GM19372 (cell line): Measurements from ENCODE around the gene FBXO31.
"Not testable (repeated sequence)": the region's sequence is repeated elsewhere in the genome, so short reads cannot be mapped to it uniquely, and the experiment has no call there.

Source experiments
- ATAC-seq: cut with Tn5 transposase; IDR thresholded peaks from one replicate; pipeline ENCODE4 v1.9.1; 2021; ENCODE audit warnings: mild to moderate bottlenecking, low read depth, moderate library complexity; ENCODE audit not compliant: unreplicated experiment

The FBXO31 gene

GRCh38 chr16:87365021-87365713 lies 18.4 kb downstream of the FBXO31 start:
- ATAC-seq, result no peak

GRCh38 chr16:87363771-87364455 lies 19.7 kb downstream of the FBXO31 start:
- ATAC-seq, result no peak

GRCh38 chr16:87362828-87363559 lies 20.6 kb downstream of the FBXO31 start:
- not testable (repeated sequence) for ATAC-seq

GRCh38 chr16:87361916-87362619 lies 21.5 kb downstream of the FBXO31 start:
- ATAC-seq, result no peak

- ATAC-seq, result no peak
These were observed 22.5 kb downstream of the FBXO31 start for GRCh38 chr16:87360862-87361610.

GRCh38 chr16:87359121-87359520 lies 24.5 kb downstream of the FBXO31 start:
- no peak for ATAC-seq

- ATAC-seq, result no peak
These were observed 24.9 kb downstream of the FBXO31 start for GRCh38 chr16:87358696-87359095.

GRCh38 chr16:87358250-87358649 lies 25.3 kb downstream of the FBXO31 start:
- no peak for ATAC-seq

GRCh38 chr16:87356491-87356853 lies 27.1 kb downstream of the FBXO31 start:
- ATAC-seq, result no peak

GRCh38 chr16:87353613-87354012 lies 30.0 kb downstream of the FBXO31 start:
- ATAC-seq, result no peak

GRCh38 chr16:87352818-87353217 lies 30.8 kb downstream of the FBXO31 start:
- ATAC-seq, result no peak

- no peak for ATAC-seq
These were observed 32.3 kb downstream of the FBXO31 start for GRCh38 chr16:87351320-87351698.

- no peak for ATAC-seq
These were observed 32.8 kb downstream of the FBXO31 start for GRCh38 chr16:87350681-87351319.

- no peak for ATAC-seq
These were observed 33.5 kb downstream of the FBXO31 start for GRCh38 chr16:87350031-87350430.

GRCh38 chr16:87348616-87349157 lies 34.9 kb downstream of the FBXO31 start:
- no peak for ATAC-seq

GRCh38 chr16:87347932-87348615 lies 35.5 kb downstream of the FBXO31 start:
- ATAC-seq, result no peak

GRCh38 chr16:87346517-87347060 lies 37.0 kb downstream of the FBXO31 start:
- no peak for ATAC-seq

GRCh38 chr16:87345726-87346424 lies 37.7 kb downstream of the FBXO31 start:
- ATAC-seq, result no peak
